GM19025 (cell line): ENCODE data around the gene FHIT.
"Not testable (repeated sequence)": the region's sequence is repeated elsewhere in the genome, so short reads cannot be mapped to it uniquely, and the experiment has no call there.

ENCODE experiments used
- ATAC-seq: cut with Tn5 transposase; IDR thresholded peaks from one replicate; pipeline ENCODE4 v1.9.1; 2021; ENCODE audit warnings: mild to moderate bottlenecking, low read depth, moderate library complexity; ENCODE audit not compliant: unreplicated experiment

Gene FHIT

DNA sequence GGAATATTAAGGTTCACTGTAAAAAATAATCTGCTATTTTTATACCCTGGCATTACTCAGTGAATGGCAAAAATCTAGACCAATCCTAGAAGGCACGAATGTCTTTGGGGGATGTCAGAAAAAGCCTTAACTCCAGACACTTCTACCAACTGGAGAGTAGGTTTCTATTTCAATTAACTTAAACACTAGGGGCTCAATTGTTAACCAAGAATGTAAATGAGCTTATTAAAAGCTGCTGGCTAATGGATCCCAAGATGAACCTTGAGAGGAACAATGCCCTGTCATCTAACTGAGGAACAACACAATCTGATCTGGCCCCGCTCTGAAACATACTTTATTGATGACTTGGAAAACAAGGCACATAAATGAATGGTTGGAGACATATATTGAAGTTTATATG, 701.4 kb downstream of the FHIT start:
- no peak for ATAC-seq

DNA sequence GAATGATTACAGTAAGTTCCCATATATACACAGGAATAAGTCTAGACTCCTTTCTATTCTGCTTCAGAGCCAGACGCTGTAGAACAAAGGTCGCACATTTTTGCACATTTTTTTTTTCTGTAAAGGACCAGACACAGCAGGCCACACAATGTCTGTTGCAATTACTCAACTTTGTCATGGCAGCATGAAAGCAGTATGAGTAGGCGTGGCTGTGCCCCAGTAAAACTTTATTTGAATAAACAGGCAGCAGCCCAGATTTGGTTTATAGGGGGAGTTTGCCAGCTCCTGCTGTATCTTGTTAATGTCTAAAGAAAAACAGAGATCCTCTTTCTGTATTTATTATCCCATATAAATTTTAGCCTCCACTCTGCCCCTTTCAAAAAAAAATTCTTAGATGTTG, 708.3 kb downstream of the FHIT start:
- ATAC-seq = no peak

DNA sequence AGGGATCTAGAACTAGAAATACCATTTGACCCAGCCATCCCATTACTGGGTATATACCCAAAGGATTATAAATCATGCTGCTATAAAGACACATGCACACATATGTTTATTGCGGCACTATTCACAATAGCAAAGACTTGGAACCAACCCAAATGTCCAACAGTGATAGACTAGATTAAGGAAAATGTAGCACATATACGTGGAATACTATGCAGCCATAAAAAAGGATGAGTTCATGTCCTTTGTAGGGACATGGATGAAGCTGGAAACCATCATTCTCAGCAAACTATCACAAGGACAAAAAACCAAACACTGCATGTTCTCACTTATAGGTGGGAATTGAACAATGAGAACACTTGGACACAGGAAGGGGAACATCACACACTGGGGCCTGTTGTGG, 711.9 kb downstream of the FHIT start:
- ATAC-seq = not testable (repeated sequence)

GRCh38 chr3:60536420-60536819, 714.8 kb downstream of the FHIT start:
- no peak for ATAC-seq

DNA sequence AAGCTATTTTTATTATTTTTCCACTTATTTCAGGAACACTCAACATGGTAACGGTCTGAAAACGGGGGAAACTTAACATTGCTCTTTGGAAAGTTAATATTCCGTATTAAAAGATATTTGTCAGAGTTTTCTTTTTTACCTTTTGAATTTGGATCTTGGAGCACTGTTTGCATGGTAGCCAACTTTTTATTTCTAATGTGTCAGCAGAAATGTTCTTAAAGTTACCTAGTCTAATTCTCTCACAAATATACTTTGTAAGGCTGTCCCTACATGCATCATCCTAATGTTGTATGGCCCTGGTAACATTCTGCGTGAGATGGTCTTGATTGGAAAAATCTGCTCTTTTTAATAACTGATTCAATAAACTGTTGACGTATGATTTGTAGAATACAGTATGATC, 719.5 kb downstream of the FHIT start:
- no peak for ATAC-seq

DNA sequence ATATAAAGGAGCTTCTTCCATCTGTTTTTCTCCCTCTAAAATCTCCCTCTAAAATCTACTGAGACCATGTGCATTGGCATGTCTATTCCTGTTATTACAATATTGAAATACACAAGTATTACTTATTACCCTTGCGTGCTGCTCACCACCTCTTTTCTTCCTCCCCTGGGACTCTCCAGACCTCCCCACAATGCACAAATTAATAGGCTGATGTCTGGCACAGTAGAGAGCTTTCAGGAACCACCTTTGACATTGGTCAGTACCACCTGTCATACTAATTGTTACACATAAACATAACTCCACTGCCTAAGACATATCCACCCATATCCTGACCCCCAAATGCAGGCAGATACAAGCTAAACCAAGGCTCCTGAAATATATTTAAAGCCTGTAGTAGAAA, 722.6 kb downstream of the FHIT start:
- no peak for ATAC-seq

DNA sequence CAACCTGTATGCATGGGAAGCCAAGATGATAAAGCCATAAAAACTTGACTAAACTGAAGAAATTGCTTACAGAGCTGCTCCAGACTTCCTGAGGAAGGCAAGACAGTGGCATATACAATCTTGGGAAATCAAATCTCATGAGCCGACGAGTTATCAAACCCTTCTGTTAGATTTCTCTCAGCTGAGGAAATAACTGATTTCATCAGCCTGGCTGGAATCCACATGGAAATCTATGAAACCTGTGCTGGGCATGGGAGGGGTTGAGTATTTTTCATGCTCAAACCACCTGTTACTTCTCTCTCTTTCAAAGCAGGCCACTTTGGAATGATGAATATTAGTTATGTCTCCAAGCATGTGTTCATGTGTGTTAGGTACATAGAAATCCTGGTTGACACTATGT, 727.7 kb downstream of the FHIT start:
- no peak for ATAC-seq

GRCh38 chr3:60517134-60517533, 734.1 kb downstream of the FHIT start:
- no peak for ATAC-seq

GRCh38 chr3:60514866-60515265, 736.4 kb downstream of the FHIT start:
- no peak for ATAC-seq

- no peak for ATAC-seq
Measured at GRCh38 chr3:60514085-60514649, 737.1 kb downstream of the FHIT start.

GRCh38 chr3:60513241-60513640, 738.0 kb downstream of the FHIT start:
- no peak for ATAC-seq

GRCh38 chr3:60512506-60512905, 738.7 kb downstream of the FHIT start:
- ATAC-seq = no peak

DNA sequence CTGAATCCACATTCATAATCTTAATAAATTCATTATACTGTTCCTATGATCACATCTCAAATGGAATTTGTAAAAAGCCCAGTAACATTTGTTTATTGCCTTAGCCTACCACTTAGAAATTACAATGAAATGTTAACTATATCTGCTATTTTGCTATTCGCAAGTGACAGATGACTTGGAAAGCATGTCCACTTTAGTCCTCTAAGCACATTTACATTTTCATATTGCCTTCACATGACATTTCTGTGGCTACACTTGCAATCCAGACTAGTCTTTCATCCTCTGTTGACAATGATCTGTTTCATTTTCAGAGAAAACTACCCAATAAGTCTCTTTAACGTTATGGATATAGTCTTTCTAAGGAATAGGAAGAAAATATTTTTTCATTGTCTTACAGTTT, 741.8 kb downstream of the FHIT start:
- no peak for ATAC-seq

DNA sequence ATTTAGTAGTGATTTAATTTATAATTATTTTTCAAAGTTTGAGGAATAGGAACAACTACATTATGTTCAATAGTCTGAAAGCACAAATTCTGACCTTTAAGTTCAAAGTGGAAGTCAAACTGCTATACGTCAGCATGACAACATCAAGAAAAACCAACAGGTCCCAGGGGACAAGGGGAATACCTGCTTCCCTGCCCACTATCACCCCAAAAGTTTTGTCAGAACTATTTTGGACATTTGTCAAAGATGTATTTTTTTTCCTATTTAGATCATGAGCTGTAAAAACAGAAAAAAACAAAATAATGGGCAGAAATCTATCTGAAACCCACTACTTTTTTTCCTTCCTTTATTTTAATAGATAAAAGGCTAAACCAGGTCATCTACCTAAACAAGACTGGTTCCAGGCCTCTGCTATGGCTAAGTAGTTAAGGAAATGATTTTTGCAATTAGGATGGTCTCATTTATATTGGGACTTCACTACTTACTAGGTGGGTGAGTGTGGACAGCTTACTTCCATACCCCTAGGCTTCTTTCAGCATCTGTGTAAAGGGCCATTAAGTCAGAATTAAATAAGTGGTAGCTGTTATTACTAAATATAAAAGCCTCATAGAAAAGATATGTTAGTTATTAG, 746.3 kb downstream of the FHIT start:
- no peak for ATAC-seq

DNA sequence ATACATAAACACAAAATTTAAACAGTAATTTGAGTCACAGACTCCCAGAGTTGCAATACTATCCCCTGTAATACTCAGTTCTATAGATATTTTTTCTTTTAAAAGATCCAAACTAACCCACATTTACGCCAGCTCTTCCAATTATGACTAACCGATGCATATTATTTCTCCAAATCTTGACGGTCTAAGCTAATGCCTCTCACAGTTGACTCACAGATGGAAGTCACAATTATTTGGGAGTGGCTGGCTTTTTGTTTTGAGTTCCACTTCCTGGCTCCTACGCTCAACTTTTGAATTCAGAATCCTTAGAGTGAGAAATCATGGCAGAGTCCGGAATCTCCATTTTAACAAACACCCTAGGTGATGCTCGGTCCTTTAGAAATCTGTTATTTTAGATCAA, 749.9 kb downstream of the FHIT start:
- no peak for ATAC-seq

GRCh38 chr3:60497902-60498301, 753.4 kb downstream of the FHIT start:
- no peak for ATAC-seq

- ATAC-seq = no peak
Measured at GRCh38 chr3:60490992-60491391, 760.3 kb downstream of the FHIT start.

- ATAC-seq = no peak
Measured at GRCh38 chr3:60475096-60475495, 776.2 kb downstream of the FHIT start.

GRCh38 chr3:60469481-60469880, 781.8 kb downstream of the FHIT start:
- ATAC-seq = no peak

- ATAC-seq = no peak
Measured at GRCh38 chr3:60463685-60464084, 787.6 kb downstream of the FHIT start.

DNA sequence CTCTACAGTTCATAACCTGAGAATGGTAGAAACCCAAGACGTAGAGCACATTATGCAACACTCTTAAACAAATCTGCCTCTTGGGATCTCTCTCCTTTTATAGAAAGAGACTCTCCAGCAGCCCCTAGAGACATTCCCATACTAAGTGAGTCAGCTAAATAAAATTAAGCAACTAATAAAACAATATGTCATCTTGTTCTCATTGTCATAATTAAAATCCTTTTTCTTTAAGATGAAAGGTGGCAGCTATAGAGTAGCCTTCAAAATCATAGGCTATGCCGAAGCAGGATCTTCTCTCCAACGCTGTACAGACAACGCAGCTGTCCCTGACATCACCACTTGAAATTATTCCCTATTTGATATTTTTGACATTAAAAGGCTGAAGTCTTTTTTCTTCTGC, 790.0 kb downstream of the FHIT start:
- no peak for ATAC-seq

DNA sequence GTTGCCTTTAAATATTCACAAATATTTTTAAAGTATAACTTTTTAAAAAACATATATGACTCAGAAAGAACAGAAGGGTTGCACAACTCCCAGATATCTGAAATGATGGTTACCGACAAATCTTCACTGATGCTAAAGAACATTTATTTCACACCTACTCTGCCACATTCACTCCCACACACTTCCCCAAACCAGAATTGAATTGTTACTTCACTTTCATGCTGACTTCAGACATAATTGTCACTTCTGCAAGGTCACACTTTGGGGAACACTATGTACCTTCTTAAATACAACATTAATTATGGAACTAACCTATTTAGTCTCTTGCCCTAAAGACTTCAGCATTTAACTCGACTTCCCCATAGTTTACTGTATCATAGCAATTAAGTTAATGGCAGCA, 795.1 kb downstream of the FHIT start:
- ATAC-seq = no peak

DNA sequence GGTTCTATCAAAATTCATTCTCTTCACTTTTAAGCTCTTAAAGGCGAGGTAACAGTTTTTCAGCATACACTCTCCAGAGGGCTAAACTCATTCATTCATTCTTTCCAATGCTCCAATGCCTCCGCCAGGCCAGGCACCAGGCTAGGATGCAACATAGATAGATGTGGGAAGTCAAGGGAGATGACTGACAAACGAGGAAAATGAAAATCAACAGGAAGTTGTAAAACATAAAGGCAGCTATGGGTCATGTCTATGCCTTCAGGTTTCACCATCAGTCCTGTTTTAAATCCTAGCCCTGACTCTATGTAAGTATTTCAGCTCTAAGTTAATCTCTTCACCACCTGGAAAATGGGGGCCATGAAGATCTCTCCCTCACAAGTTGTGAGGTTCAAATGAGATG, 797.9 kb downstream of the FHIT start:
- ATAC-seq = no peak
